ENCODE data around the gene ITGB8.
"Not testable (repeated sequence)": the region's sequence is repeated elsewhere in the genome, so short reads cannot be mapped to it uniquely, and the experiment has no call there.

Gene ITGB8

GRCh38 chr7:20330239-20330927, at the start of gene ITGB8:
Gene ITGB8 (plus strand): TSS chr7:20330900. CDS start chr7:20331807, 907 bp downstream.
- no peak for DNase-seq (ENCODE audit: low read depth)

GRCh38 chr7:20282959-20283358, 47.7 kb upstream of the ITGB8 start:
- DNase-seq (ENCODE audit: low read depth) = no peak

GRCh38 chr7:20283385-20283784, 47.3 kb upstream of the ITGB8 start:
- no peak for DNase-seq (ENCODE audit: low read depth)

GRCh38 chr7:20284003-20284770, 46.5 kb upstream of the ITGB8 start:
- DNase-seq (ENCODE audit: low read depth) = no peak

- DNase-seq (ENCODE audit: low read depth) = no peak
Observed at GRCh38 chr7:20284771-20285143, 45.9 kb upstream of the ITGB8 start.

GRCh38 chr7:20287317-20287716, 43.4 kb upstream of the ITGB8 start:
- DNase-seq (ENCODE audit: low read depth) = no peak

- DNase-seq (ENCODE audit: low read depth) = no peak
Observed at GRCh38 chr7:20288036-20288435, 42.7 kb upstream of the ITGB8 start.

- DNase-seq (ENCODE audit: low read depth) = no peak
Observed at GRCh38 chr7:20290505-20291111, 40.1 kb upstream of the ITGB8 start.

GRCh38 chr7:20293336-20293735, 37.4 kb upstream of the ITGB8 start:
- DNase-seq (ENCODE audit: low read depth) = no peak

- no peak for DNase-seq (ENCODE audit: low read depth)
Observed at GRCh38 chr7:20296444-20296843, 34.3 kb upstream of the ITGB8 start.

- DNase-seq (ENCODE audit: low read depth) = no peak
Observed at GRCh38 chr7:20296901-20297300, 33.8 kb upstream of the ITGB8 start.

- no peak for DNase-seq (ENCODE audit: low read depth)
Observed at GRCh38 chr7:20298486-20298901, 32.2 kb upstream of the ITGB8 start.

- no peak for DNase-seq (ENCODE audit: low read depth)
Observed at GRCh38 chr7:20299145-20299544, 31.6 kb upstream of the ITGB8 start.

GRCh38 chr7:20299647-20300312, 30.9 kb upstream of the ITGB8 start:
- DNase-seq (ENCODE audit: low read depth) = no peak

- no peak for DNase-seq (ENCODE audit: low read depth)
Observed at GRCh38 chr7:20301311-20301939, 29.3 kb upstream of the ITGB8 start.

GRCh38 chr7:20302300-20302699, 28.4 kb upstream of the ITGB8 start:
- not testable (repeated sequence) for DNase-seq (ENCODE audit: low read depth)

GRCh38 chr7:20302891-20303290, 27.8 kb upstream of the ITGB8 start:
- DNase-seq (ENCODE audit: low read depth) = no peak

- no peak for DNase-seq (ENCODE audit: low read depth)
Observed at GRCh38 chr7:20304366-20304765, 26.3 kb upstream of the ITGB8 start.

GRCh38 chr7:20305726-20306125, 25.0 kb upstream of the ITGB8 start:
- no peak for DNase-seq (ENCODE audit: low read depth)

- DNase-seq (ENCODE audit: low read depth) = no peak
Observed at GRCh38 chr7:20306180-20306946, 24.3 kb upstream of the ITGB8 start.

GRCh38 chr7:20307119-20307518, 23.6 kb upstream of the ITGB8 start:
- no peak for DNase-seq (ENCODE audit: low read depth)

All from activated T-helper 1 cell treated with Interleukin-2 at 50 U/mL for 16 hours (primary cell).